Stimulated activated CD4-positive, alpha-beta T cell treated with anti-CD3 and anti-CD28 coated beads, Interleukin-15, amount 100 ng/mL, for 1 hour (primary cell): ENCODE measurements around the gene COL5A1.

Experiments used
- DNase-seq, 2 donors: peaks; one replicate each; pipeline ENCODE4 v3.0.0-alpha.2; 2020; ENCODE audit warnings: low read depth in 1 of 2, low spot score in 1 of 2

COL5A1 gene

GRCh38 chr9:134606951-134607731 lies 34.5 kb upstream of the COL5A1 start:
- no peak for DNase-seq

DNA sequence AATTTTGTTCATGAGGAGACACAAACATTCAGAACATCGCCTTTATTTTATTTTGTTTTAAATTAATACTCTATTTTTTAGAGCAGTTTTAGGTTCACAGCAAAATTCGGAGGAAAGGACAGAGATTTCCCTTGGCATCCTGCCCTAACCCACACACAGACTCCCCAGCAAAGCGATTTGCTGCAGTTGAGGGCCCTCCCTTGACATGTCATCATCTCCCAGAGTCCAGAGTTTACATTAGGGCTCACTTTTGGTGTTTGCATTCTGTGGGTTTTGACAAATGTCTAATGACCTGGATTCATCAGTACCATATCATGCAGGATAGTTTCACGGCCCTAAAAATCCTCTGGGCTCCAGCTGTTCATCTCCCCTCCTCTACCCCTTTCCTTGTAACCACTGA lies 33.6 kb upstream of the COL5A1 start:
- no peak for DNase-seq

- DNase-seq = no peak
These were observed 30.6 kb upstream of the COL5A1 start for GRCh38 chr9:134611046-134611445.

DNA sequence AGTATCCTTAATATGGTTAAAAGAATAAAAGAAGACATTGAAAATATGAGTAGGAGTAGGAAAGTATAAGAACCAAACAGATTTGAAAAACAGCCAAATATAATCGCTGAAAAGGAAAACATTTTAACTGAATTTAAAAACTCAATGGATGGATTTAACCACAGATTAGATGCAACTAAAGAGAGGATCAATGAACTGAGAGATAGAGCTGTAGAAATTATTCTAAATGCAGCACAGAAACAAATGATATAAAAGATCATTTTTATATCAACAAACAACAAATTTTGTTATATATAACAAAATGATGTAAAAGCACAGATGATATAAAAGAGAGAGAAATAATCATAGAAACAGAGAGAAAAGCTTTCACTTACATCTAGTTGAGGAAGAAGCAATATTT lies 29.3 kb upstream of the COL5A1 start:
- no peak for DNase-seq

DNA sequence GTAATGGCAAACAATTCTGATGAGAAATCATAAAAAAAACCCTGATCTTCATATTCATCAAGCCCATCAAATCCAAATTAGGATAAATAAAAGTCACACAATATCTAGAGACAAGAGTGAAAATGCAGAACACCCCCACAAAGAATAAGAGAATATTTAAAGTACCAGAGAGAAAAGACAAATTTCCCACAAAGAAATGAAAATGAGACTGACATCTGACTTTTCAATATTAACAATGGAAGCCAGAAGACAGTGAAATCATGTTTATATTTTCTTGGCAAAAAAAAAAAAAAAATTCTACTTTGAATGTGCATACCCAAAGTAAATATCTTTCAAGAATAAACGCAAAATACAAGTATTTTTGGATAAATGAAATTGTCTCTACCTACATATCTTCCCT lies 28.9 kb upstream of the COL5A1 start:
- DNase-seq = no peak

DNA sequence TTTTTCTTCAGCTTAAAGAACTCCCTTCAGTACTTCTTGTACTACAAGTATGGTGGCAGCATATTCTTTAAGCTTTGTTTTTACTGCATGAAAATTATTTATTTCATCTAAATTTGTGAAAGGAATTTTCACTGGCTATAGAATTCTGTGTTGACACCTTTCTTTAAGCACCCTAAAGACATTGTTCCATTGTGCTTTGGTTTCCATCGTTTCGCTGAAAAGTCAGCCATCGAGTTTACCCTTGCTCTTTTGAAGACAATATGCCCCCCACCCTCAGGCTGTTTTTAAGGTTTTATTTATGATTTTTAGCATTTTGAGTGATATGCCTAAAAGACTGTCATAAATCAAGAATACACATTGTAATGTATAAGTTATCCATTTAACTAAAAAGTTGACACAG lies 27.3 kb upstream of the COL5A1 start:
- no peak for DNase-seq

- no peak for DNase-seq
These were observed 25.3 kb upstream of the COL5A1 start for GRCh38 chr9:134616341-134616740.

GRCh38 chr9:134617246-134617645 lies 24.4 kb upstream of the COL5A1 start:
- DNase-seq = no peak

DNA sequence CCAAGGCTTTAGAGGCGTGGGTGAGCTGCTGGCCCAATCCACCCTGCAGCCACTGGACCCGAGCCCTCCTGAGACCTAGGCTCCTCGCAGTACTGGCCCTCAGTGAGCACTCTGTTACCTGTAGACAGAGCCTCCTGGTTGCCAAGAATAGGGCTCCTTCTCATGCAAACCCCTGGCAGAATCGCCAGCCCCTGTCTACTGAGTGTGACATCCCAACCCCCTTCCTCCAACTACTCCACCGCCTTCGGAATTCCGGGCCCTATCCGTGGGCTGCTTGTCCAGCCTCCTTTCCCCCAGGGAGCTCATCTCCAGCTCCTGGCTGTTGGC lies 23.8 kb upstream of the COL5A1 start:
- DNase-seq = no peak

- no peak for DNase-seq
These were observed 23.3 kb upstream of the COL5A1 start for GRCh38 chr9:134618163-134618832.

DNA sequence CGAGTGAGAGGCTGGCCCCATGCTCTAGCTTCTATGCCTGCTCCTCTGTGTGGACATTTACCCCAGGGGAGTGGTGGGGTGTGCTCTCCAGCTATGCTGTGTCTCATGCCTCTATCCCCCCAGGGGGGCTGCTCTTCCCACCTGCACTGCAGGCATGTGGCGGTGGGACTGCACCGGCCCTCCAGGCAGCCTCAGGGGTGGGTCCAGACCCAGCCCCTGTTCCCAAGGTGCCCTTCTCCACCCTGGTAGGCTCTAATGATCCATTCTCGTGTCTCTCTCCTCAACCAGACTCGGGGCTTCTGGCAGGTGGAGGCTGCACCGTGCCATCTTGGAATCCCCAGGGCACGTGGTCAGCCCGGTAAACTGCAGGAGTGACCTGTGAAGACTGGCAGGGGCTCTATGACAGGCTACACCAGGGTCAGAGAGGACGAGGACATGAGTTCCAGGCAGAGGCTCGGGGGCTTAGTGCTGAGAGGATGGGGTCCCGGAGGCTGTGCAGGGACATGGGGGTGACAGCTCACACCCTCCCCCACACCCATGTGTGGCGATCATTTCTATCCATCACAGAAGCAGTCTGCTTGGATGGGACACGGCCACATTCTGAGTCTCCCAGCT lies 22.7 kb upstream of the COL5A1 start:
- no peak for DNase-seq

GRCh38 chr9:134619448-134619982 lies 22.1 kb upstream of the COL5A1 start:
- no peak for DNase-seq

DNA sequence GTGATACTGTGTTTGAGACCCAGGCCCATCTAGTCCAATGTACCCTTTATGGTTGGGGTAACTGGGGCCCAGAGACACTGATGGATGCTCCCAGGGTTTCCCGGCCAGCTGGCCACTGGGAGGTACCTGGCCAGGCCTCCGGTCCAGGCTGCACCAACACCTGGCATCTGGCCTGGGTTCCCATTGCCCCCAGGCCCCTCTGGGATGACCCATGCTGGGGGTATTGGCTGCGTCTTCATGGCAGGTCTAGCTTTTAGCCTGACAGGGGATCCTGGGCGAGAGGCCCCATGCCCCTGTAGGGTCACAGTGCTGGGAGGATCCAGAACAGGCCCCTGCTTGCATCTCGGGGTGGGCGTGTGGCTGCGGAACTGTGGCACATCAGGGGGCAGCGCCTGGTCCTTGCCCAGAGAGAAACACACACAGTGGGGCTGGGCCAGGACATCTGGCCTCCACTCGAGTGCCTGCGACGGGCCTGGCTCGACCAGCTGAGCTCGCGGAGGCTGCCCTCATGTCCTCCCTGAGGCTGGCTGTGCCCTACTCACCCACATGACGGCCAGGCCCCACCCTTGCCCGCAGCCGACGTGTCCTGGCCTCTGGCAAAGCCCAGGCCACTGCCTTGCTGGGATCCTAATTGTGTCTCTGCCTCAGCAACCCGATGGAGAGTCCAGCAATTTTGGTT lies 21.5 kb upstream of the COL5A1 start:
- no peak for DNase-seq

DNA sequence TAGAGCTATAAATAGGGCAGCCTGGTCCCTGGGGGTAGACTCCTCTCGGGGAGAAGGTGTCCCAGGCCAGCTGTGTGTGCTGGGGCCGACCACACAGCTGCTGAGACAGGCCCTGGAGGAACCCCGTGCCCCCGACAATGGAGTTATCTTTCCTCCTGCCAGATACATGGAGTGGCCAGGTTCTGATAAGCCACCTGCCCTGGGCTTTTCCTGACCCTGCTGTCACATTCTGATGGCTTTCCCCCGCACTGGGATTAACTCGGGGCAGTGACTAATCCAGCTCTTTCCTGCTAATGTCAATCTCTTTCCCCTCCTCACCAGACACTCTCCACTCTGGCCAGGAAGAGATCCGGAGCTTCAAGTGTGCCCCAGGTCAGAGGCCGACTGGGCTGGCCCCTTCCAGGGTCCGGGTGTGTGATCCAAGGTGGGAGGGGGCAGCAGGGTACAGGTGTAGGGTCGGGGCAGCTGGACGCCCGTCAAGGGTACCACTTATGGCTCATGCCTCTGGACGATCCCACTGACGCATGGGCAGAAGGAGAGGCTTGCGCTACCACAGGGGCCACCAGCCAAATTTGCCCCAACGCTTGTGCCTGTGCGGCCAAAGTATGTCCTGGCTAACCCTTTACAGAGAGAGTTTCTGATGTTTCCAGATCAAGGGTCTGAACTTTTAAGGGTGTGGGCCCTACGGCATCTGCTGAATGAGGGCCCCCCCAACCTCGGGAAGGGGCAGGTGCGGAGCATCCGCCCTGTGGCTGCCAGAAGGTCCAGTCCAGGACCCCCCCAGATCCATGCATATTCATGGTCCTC lies 20.6 kb upstream of the COL5A1 start:
- DNase-seq = no peak

- DNase-seq = no peak
These were observed 20.0 kb upstream of the COL5A1 start for GRCh38 chr9:134621558-134622110.

DNA sequence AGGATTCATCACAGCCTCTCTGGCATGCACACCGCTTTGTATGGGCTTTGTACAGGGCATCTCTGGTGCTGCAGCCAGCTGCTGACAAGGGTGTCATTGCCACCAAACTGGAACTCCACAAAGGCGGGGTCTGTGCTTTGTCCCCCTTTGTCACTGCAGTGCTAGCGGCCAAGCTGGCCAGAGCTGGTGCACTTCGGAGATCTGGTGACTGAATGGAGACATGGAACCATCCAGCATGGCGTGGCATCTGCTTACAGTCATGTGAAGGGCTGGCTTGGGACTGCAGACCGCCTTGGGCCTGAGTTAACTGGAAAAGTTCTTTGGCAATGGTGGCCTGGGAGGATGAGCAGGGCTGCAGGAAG lies 18.7 kb upstream of the COL5A1 start:
- DNase-seq = no peak

- no peak for DNase-seq
These were observed 18.1 kb upstream of the COL5A1 start for GRCh38 chr9:134623258-134624066.

DNA sequence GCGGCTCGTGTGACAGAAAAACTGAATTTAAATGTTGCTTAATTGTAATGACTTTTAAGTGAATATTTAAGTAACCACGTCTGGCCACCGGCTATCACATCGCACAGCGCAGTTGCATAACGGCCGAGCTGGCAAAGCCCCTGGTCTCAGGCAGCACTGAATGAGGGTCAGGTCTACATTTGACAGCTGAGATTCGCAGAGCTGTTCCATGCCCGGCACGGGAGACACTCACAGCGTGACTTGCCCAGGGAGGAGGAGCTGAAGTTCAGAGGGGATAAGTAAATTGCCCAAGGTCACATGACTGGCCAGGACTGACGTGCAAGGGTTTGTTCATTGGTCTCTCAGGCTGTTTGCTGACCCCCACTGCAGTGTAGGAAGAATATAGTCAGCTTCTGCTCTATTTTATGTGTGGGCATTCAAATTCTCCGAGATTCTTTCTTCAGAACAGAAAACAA lies 17.4 kb upstream of the COL5A1 start:
- DNase-seq = no peak

- DNase-seq = no peak
These were observed 16.9 kb upstream of the COL5A1 start for GRCh38 chr9:134624621-134625181.
